ENCODE measurements around the gene AURKB.
"Not testable (repeated sequence)": the region's sequence is repeated elsewhere in the genome, so short reads cannot be mapped to it uniquely, and the experiment has no call there.

Gene AURKB

GRCh38 chr17:8209907-8210760 is at the start of gene AURKB:
AURKB (minus strand) TSS chr17:8210575; CDS start chr17:8210224, 351 bp downstream.
- peak; percentile 93 for DNase-seq (ENCODE audit: low read depth)

DNA sequence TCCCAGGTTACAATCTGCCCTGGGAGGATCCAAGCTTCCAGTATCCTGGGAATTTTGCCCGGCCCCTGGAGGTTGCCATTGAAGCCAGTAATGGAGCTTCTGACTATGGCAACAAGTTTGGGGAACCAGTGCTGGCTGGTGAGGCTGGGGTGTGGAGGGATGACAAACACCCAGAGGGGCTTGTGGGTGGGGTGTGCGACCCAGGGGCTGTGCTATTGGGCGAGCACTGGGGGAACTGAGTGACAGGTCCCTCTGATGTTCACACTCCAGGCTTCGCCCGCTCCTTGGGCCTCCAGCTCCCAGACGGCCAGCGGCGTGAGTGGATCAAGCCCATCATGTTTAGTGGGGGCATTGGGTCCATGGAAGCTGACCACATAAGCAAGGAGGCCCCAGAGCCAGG is 47.4 kb upstream of the AURKB start:
- no peak for DNase-seq (ENCODE audit: low read depth)

DNA sequence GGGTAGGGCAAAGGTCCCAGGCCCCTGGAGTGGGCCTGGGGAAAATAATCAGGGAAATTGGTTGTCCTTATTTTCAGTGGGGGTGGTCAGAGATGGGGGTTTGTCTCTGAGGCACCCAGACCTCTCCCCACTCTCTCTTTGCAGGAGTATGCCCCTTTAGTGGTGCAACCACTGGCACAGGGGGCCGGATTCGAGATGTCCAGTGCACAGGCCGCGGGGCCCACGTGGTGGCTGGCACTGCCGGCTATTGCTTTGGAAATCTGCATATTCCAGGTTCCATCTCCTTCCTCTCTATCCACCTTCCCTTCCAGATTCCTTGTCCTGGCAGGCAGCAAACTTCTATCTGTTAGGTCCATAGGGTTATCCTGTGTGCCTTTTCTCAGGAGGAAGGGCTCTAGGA is 46.3 kb upstream of the AURKB start:
- no peak for DNase-seq (ENCODE audit: low read depth)

DNA sequence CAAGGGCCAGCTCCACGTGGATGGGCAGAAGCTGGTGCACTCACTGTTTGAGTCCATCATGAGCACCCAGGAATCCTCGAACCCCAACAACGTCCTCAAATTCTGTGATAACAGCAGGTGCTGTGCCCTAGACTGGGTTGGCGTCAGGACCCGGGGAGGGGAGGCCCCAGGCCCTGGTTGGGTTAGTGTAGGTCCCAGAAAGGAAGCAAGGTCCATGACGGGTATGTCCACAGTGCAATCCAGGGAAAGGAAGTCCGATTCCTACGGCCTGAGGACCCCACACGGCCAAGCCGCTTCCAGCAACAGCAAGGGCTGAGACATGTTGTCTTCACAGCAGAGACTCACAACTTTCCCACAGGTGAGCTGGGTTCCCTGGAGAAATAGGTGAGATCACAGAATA is 45.9 kb upstream of the AURKB start:
- DNase-seq (ENCODE audit: low read depth), result no peak

DNA sequence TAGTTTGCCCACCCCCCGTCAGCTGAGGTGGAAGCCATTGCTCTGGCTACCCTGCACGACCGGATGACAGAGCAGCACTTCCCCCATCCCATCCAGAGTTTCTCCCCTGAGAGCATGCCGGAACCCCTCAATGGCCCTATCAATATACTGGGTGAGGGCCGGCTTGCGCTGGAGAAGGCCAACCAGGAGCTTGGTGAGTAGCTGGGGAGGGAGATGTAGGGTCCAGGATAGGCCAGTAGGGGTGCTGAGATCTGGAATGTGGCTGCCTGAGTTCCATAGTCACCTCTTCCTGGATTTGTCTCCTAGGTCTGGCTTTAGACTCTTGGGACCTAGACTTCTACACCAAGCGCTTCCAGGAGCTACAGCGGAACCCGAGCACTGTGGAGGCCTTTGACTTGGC is 45.1 kb upstream of the AURKB start:
- no peak for DNase-seq (ENCODE audit: low read depth)

- DNase-seq (ENCODE audit: low read depth), result no peak
Measured at GRCh38 chr17:8254881-8255280, 44.5 kb upstream of the AURKB start.

DNA sequence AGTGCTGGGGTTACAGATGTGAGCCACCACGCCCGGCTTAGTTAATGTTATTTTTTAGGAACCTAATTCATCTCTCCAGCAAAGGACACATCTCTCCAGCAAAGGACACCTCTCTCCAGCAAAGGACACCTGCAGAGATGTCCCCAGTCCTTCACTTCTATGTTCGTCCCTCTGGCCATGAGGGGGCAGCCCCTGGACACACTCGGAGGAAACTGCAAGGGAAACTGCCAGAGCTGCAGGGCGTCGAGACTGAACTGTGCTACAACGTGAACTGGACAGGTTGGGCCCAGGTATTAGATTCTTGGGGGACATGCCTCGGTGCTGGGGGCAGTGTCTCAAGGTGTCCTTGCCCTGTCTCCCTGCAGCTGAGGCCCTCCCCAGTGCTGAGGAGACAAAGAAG is 43.4 kb upstream of the AURKB start:
- no peak for DNase-seq (ENCODE audit: low read depth)

DNA sequence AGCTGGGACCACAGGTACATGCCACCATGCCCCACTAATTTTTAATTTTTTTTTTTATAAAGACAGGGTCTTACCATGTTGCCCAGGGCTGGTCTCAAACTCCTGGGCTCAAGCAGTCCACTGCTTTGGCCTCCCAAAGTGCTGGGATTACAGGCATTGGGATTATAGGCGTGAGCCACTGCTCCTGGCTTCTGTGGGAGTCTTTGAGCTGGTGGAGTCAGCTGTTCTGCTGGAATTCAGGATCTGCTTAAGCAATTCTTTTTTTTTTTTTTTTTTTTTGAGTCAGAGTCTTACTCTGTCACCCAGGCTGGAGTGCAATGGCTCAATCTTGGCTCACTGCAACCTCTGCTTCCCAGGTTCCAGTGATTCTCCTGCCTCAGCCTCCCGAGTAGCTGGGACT is 41.0 kb upstream of the AURKB start:
- not testable (repeated sequence) for DNase-seq (ENCODE audit: low read depth)

- DNase-seq (ENCODE audit: low read depth), result no peak
Measured at GRCh38 chr17:8249621-8250500, 39.5 kb upstream of the AURKB start.

- peak; percentile 80 for DNase-seq (ENCODE audit: low read depth)
Measured at GRCh38 chr17:8248751-8249607, 38.6 kb upstream of the AURKB start, which contains the start of gene PFAS. PFAS (plus strand) TSS chr17:8249289; CDS start chr17:8253938, 4,649 bp downstream.

DNA sequence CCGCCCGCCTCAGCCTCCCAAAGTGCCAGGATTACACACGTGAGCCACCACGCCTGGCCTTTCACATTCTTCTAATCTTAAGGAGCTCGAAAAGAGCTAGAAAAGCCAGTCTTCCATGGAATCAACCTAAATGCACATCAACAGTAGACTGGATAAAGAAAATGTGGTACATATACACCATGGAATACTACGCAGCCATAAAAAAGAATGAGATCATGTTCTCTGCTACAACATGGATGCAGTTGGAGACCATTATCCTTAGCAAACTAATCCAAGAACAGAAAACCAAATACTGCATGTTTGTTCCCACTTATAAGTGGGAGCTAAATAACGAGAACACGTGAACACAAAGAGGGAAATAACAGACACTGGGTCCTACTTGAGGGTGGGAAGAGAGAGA is 34.4 kb upstream of the AURKB start:
- no peak for DNase-seq (ENCODE audit: low read depth)

DNA sequence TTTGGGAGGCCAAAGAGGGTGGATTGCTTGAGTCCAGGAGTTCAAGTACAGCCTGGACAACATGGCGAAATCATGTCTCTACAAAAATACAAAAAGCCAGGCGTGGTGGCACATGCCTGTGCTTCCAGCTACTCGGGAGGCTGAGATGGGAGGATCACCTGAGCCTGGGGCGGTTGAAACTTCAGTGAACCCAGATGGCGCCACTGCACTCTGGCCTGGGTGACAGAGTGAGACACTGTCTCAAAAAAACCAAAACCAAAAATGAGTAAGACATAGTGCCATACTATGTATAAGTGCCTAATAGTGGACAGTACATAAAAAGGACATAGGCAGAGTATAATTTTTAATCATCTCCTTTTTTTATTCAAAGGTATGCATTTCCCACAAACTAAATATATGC is 33.5 kb upstream of the AURKB start:
- DNase-seq (ENCODE audit: low read depth), result no peak

- DNase-seq (ENCODE audit: low read depth), result no peak
Measured at GRCh38 chr17:8237886-8238285, 27.5 kb upstream of the AURKB start.

DNA sequence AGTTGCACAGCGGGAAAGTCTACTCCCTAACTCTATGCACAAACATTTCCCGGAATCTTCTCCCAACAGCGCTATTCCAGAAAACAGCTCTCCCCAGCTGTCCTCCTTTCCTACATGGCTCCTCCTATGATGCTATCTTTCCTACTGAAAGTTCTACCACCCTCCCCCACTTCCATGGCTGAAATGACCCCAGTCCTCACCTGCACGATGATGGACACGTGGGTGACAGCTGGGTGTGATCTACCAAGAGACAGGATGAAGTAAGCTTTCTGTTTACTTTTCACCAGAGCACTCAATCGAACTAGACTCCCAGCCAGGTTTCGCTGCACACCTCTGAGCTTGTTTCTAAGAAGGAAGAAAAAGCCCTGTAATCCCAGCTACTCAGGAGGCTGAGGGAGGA is 26.8 kb upstream of the AURKB start:
- no peak for DNase-seq (ENCODE audit: low read depth)

DNA sequence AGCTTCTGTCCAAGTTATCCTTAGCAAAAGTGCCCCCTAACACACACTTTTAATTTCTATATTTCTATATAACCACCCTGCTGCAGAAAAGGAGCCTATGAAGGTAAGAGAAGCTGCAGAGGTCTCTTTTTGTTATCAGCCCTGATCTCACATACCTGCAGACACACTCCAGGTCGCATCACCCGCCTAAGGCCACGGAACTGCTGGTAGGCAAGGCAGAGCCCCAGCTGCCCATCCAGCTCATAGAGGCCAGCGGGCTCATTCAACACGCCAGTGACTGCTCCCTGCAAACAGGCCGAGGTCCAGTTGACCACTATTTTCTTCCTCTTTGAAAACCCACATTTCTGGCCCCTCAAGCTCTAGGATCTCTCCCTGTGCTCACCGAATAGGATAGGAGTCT is 25.3 kb upstream of the AURKB start:
- no peak for DNase-seq (ENCODE audit: low read depth)

DNA sequence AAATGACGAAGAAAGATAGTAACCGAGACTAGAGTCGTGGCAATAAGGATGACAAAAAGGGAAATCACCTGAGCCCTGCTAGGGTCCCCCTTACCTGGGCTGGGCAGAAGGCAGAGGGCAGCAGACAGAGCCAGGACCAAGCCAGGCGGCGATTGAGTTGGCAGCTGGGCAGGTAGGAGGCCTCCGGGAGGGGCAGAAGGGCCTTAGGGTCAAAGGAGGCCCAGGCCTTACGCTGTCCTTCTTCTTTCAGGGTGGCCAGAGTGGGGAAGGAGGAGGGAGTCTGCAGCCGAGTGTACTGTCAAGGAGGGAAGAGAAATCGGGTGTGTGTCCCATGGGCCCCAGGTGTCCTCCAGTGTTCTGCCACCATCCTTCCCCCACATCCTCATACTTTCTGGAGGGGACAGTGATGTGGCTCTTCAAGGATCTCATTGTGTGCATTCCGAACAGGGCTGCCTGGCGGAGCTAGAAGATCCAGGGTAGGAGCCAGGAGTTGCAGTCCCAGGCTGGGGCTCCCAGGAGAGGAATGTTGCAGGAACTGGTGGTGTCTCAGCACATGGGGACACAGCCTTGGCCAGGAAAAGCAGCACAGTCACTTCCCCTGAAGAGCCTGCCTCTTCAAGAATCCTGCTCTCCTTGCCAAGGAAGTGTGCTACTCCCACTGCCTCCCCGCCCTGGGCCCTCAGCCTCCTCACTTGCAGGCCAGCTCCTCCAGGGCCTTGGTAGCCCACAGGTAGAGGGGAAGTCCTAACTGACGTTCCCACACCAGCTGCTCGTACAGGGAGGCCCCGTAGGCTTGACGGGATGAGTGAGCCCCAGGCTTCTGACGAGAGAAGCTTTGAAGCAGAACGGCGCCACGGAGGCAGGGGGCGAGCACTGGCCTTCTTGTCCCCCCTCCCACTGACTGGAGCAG is 24.2 kb upstream of the AURKB start:
- DNase-seq (ENCODE audit: low read depth), result no peak

- DNase-seq (ENCODE audit: low read depth), result no peak
Measured at GRCh38 chr17:8231701-8232100, 21.3 kb upstream of the AURKB start.

DNA sequence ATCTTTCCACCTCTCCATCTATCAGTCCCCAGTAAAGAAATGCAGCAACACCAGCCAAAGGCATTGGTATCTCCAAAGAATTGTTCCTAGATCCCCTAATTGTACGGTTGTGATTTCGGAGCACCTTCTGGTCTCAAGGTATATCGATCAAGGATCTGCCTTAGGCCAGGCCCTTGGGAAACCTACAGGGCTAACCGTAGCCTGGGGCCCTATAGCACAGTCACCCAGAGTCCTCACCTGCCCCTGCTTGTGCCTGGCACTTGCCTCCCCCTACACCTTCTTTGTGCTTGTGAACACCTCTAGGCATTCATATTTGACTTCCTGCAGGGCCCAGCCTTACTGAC is 16.8 kb upstream of the AURKB start:
- no peak for DNase-seq (ENCODE audit: low read depth)

DNA sequence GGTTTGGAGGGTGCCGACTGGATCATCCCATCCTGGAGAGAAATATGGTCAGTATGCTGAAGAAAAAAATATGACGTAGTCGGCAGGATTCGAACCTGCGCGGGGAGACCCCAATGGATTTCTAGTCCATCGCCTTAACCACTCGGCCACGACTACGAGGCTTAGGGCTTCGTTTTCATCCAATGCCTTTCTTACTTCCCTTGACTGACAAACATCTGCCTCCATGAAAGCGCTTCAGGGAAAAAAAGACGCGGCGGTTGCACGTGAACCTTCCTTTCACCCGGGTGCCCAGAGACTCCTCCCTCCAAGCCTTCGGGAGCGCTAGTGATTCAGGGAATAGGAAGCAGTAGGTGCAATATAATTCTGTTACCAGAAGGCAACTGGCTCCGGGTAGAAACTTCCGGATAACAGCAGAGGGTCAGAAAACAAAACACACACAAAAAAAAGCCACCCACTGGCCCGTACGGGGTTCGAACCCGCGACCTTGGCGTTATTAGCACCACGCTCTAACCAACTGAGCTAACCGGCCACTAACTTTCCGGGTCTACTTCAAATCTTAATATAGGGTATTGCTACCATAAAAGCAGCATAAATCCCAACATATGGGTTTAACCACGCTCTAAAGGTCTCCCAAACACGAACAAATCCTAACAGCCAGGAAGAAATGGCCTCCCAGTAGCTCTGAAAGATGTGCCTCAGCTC is 16.3 kb upstream of the AURKB start:
- peak; percentile 87 for DNase-seq (ENCODE audit: low read depth)

DNA sequence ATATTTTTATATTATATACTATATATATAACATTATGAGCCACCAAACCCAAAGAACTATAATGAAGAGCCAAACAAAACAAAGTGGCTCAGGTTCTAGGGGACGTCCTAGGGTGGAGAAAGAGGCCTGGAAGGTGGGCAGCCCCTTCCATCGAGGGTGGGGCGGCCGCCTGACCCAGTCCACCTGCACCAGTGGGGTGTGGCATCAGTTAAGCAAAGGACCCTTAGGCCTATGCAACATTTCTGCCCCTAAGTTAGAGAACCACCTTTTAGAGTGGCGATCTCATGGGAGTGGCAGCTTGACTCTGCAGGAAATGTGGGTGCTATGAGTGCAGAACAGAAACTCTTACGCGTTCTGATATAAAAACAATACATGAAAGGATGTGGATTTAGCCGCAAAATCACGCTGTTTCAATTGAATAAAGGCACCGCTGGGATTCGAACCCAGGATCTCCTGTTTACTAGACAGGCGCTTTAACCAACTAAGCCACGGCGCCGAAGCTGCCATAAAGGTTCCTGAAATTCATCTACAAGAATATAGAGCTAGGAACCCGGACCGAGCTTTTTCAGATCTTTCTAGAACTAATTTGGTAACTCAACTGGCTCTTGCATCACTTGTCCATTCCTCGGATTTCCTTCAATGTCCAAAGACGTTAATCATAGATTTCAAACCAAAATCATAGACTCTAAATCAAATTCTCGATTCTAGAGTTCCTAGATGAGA is 15.6 kb upstream of the AURKB start:
- DNase-seq (ENCODE audit: low read depth), result no peak
